CD4-positive, CD25-positive, alpha-beta regulatory T cell (primary cell): Measurements from ENCODE around the gene SUSD6. TPM values are rescaled to one million over a fixed set of nuclear protein-coding genes. Genes with fewer than 3 reads are reported as not detected.

Experiments used
- ATAC-seq, 2 donors: fragments of 150-1000 bp; cut with Tn5 transposase; one replicate each; pipeline ENCODE4 v1.10.0; 2021; ENCODE audit warnings: low read depth in 2 of 2, moderate number of reproducible peaks in 2 of 2, moderate library complexity in 1 of 2
- DNase-seq, 3 donors: peaks; one replicate each; pipeline versions ENCODE4 v3.0.0 to v3.0.0-alpha.2; 2012 to 2022; ENCODE audit warnings: mixed read lengths in 1 of 3
- H3K27ac ChIP-seq: one replicate; pipeline ENCODE4 v1.7.0; 2013; ENCODE audit warnings: mild to moderate bottlenecking, low read length; ENCODE audit not compliant: insufficient read depth, poor library complexity, severe bottlenecking
- H3K27me3 ChIP-seq: one replicate; pipeline ENCODE4 v1.7.0; 2013; ENCODE audit warnings: low read length; ENCODE audit not compliant: control insufficient read depth, insufficient read depth
- H3K36me3 ChIP-seq: one replicate; pipeline ENCODE4 v1.7.0; 2013; ENCODE audit warnings: mild to moderate bottlenecking, low read length, moderate library complexity; ENCODE audit not compliant: control insufficient read depth, insufficient read depth
- H3K4me1 ChIP-seq: 2 replicates; pipeline ENCODE4 v1.7.0; 2013; ENCODE audit warnings: mild to moderate bottlenecking, low read length; ENCODE audit not compliant: insufficient read depth, control insufficient read depth, poor library complexity, severe bottlenecking
- H3K4me3 ChIP-seq: one replicate; pipeline ENCODE4 v1.7.0; 2013; ENCODE audit warnings: low read depth, mild to moderate bottlenecking, low read length, moderate library complexity
- H3K9me3 ChIP-seq, 2 experiments: 1 replicate in 1 of 2; 2 replicates in 1 of 2; pipeline ENCODE4 v1.7.0; 2013; ENCODE audit warnings: low read length in 2 of 2, mild to moderate bottlenecking in 1 of 2, moderate library complexity in 1 of 2; ENCODE audit not compliant: control insufficient read depth in 2 of 2
- H3K27ac Mint-ChIP-seq, 3 donors: one replicate each; pipeline ENCODE4 v1.8.0; 2020 to 2022; ENCODE audit warnings: mild to moderate bottlenecking in 3 of 3, mixed read lengths in 3 of 3, moderate library complexity in 2 of 3
- H3K27me3 Mint-ChIP-seq: one replicate; pipeline ENCODE4 v1.8.0; 2022; ENCODE audit warnings: mild to moderate bottlenecking, mixed read lengths
- H3K36me3 Mint-ChIP-seq: one replicate; pipeline ENCODE4 v1.8.0; 2020; ENCODE audit warnings: mixed read lengths
- H3K4me1 Mint-ChIP-seq, 4 donors: one replicate each; pipeline ENCODE4 v1.8.0; 2020 to 2022; ENCODE audit warnings: mixed read lengths in 4 of 4, mild to moderate bottlenecking in 1 of 4
- H3K4me3 Mint-ChIP-seq, 4 donors: one replicate each; pipeline ENCODE4 v1.8.0; 2020 to 2022; ENCODE audit warnings: mild to moderate bottlenecking in 4 of 4, mixed read lengths in 4 of 4, moderate library complexity in 3 of 4
- H3K9me3 Mint-ChIP-seq, 7 donors: one replicate each; pipeline ENCODE4 v1.8.0; 2020 to 2022; ENCODE audit warnings: mixed read lengths in 7 of 7, mild to moderate bottlenecking in 3 of 7, moderate library complexity in 2 of 7
- polyA plus RNA-seq, 4 donors: library from polyadenylated mRNA; unstranded; fragments of 300-500 nt; fragmentation: Illumina TruSeq; gene quantifications; one replicate each; pipeline ENCODE4 v1.2.3, GENCODE V29; 2021
- total RNA-seq: library from RNA; stranded (reverse); gene quantifications from one replicate; pipeline ENCODE4 v1.2.3, GENCODE V29; 2022

SUSD6 gene
- total and polyA plus RNA-seq, 5 donors from 2014 or later: 7.7 to 101 (median 9.6) TPM

- Histone ChIP-seq H3K4me3 (peak overlapping the region; percentile 78), H3K27me3 (no peaks in the 10 kb centered on the region), H3K4me1 (peaks cover 81% of the 10 kb centered on the region), H3K27ac (peak overlapping the region; percentile 74), H3K9me3 (no peaks in the 10 kb centered on the region), H3K36me3 (no peaks in the 10 kb centered on the region)
- Mint-ChIP-seq H3K27me3 (no peaks in the 10 kb centered on the region), H3K4me3 (peak overlapping the region; percentile 73 to 84 (median 79)), H3K9me3 (no peaks in the 10 kb centered on the region), H3K4me1 (peaks cover 45 to 96% (median 79%) of the 10 kb centered on the region in 4 donors), H3K27ac (peak overlapping the region; percentile 35 to 91 (median 91)), H3K36me3 (no peaks in the 10 kb centered on the region)
- no peak for DNase-seq
- no peak for ATAC-seq
Observed at GRCh38 chr14:69626132-69626500, 14.7 kb downstream of the SUSD6 start.

GRCh38 chr14:69629225-69630127 lies 18.1 kb downstream of the SUSD6 start:
- H3K4me1 ChIP-seq: peaks cover 81% of the 10 kb centered on the region
- peak in 1 of 3 donors; percentile 41 for DNase-seq
- no peaks in the 10 kb centered on the region for H3K27me3 ChIP-seq
- Mint-ChIP-seq H3K36me3 (peaks cover 10% of the 10 kb centered on the region), H3K9me3 (no peaks in the 10 kb centered on the region), H3K4me1 (peaks cover 47 to 100% (median 86%) of the 10 kb centered on the region in 4 donors), H3K4me3 (peak overlapping the region; percentile 73 to 82 (median 78)), H3K27ac (peak overlapping the region; percentile 89 to 94 (median 94)), H3K27me3 (no peaks in the 10 kb centered on the region)
- peak overlapping the region; percentile 62 for H3K27ac ChIP-seq
- H3K36me3 ChIP-seq: peaks cover 2% of the 10 kb centered on the region
- H3K9me3 ChIP-seq: no peaks in the 10 kb centered on the region
- no peak for ATAC-seq
- peak overlapping the region; percentile 58 for H3K4me3 ChIP-seq

GRCh38 chr14:69630360-69630759 lies 19.0 kb downstream of the SUSD6 start:
- peak overlapping the region; percentile 89 to 94 (median 94) for H3K27ac Mint-ChIP-seq
- Histone ChIP-seq H3K9me3 (no peaks in the 10 kb centered on the region), H3K27ac (peak overlapping the region; percentile 62), H3K4me3 (peak overlapping the region; percentile 58), H3K36me3 (peaks cover 2% of the 10 kb centered on the region), H3K4me1 (peaks cover 81% of the 10 kb centered on the region), H3K27me3 (no peaks in the 10 kb centered on the region)
- H3K4me1 Mint-ChIP-seq: peaks cover 47 to 100% (median 86%) of the 10 kb centered on the region in 4 donors
- peak overlapping the region; percentile 47 to 84 (median 78) for H3K4me3 Mint-ChIP-seq
- DNase-seq: no peak
- no peaks in the 10 kb centered on the region for H3K27me3 Mint-ChIP-seq
- H3K36me3 Mint-ChIP-seq: peaks cover 10% of the 10 kb centered on the region
- no peak for ATAC-seq
- H3K9me3 Mint-ChIP-seq: no peaks in the 10 kb centered on the region

- peak overlapping the region in 3 of 4 donors; percentile 5 to 44 (median 42) for H3K4me3 Mint-ChIP-seq
- Histone ChIP-seq H3K9me3 (no peaks in the 10 kb centered on the region), H3K36me3 (peaks cover 2% of the 10 kb centered on the region), H3K27ac (peak overlapping the region; percentile 62), H3K27me3 (no peaks in the 10 kb centered on the region), H3K4me3 (peak overlapping the region; percentile 49), H3K4me1 (peaks cover 83% of the 10 kb centered on the region)
- no peak for ATAC-seq
- peak overlapping the region; percentile 3 to 89 (median 69) for H3K27ac Mint-ChIP-seq
- H3K9me3 Mint-ChIP-seq: no peaks in the 10 kb centered on the region
- no peak for DNase-seq
- H3K4me1 Mint-ChIP-seq: peaks cover 45 to 100% (median 86%) of the 10 kb centered on the region in 4 donors
- H3K36me3 Mint-ChIP-seq: peaks cover 10% of the 10 kb centered on the region
- H3K27me3 Mint-ChIP-seq: no peaks in the 10 kb centered on the region
Observed at GRCh38 chr14:69631509-69631908, 20.1 kb downstream of the SUSD6 start.

- peaks cover 89% of the 10 kb centered on the region for H3K4me1 ChIP-seq
- Mint-ChIP-seq H3K9me3 (no peaks in the 10 kb centered on the region), H3K27ac (peak overlapping the region in 2 of 3 donors; percentile 69 to 89), H3K27me3 (no peaks in the 10 kb centered on the region), H3K36me3 (peaks cover 10% of the 10 kb centered on the region), H3K4me3 (peak overlapping the region in 3 of 4 donors; percentile 4 to 49 (median 23)), H3K4me1 (peaks cover 42 to 100% (median 87%) of the 10 kb centered on the region in 4 donors)
- no peaks in the 10 kb centered on the region for H3K27me3 ChIP-seq
- no peak for ATAC-seq
- H3K9me3 ChIP-seq: no peaks in the 10 kb centered on the region
- no peak for DNase-seq
- H3K36me3 ChIP-seq: peaks cover 2% of the 10 kb centered on the region
- H3K4me3 ChIP-seq: peak overlapping the region; percentile 49
- H3K27ac ChIP-seq: no peak overlapping the region
Observed at GRCh38 chr14:69632164-69632563, 20.8 kb downstream of the SUSD6 start.

GRCh38 chr14:69632593-69633151 lies 21.3 kb downstream of the SUSD6 start:
- peak overlapping the region in 2 of 4 donors; percentile 4 to 49 for H3K4me3 Mint-ChIP-seq
- H3K27me3 Mint-ChIP-seq: no peaks in the 10 kb centered on the region

GRCh38 chr14:69633238-69633637 lies 21.8 kb downstream of the SUSD6 start:
- H3K27ac ChIP-seq: no peak overlapping the region
- H3K4me3 Mint-ChIP-seq: peak overlapping the region in 3 of 4 donors; percentile 13 to 49 (median 35)
- H3K36me3 ChIP-seq: peaks cover 2% of the 10 kb centered on the region

More at GRCh38 chr14:69632593-69633151, 21.3 kb downstream of the SUSD6 start:
- no peaks in the 10 kb centered on the region for H3K9me3 Mint-ChIP-seq
- no peak for DNase-seq
- Histone ChIP-seq H3K4me1 (peaks cover 95% of the 10 kb centered on the region), H3K9me3 (no peaks in the 10 kb centered on the region), H3K4me3 (no peak overlapping the region), H3K27me3 (no peaks in the 10 kb centered on the region), H3K36me3 (peaks cover 2% of the 10 kb centered on the region), H3K27ac (no peak overlapping the region)
- H3K27ac Mint-ChIP-seq: peak overlapping the region in 2 of 3 donors; percentile 57 to 89
- H3K4me1 Mint-ChIP-seq: peaks cover 42 to 100% (median 90%) of the 10 kb centered on the region in 4 donors
- ATAC-seq: no peak
- H3K36me3 Mint-ChIP-seq: peaks cover 10% of the 10 kb centered on the region

More at GRCh38 chr14:69633238-69633637, 21.8 kb downstream of the SUSD6 start:
- Histone ChIP-seq H3K4me3 (no peak overlapping the region), H3K27me3 (no peaks in the 10 kb centered on the region), H3K4me1 (peaks cover 98% of the 10 kb centered on the region), H3K9me3 (no peaks in the 10 kb centered on the region)
- no peak for DNase-seq
- ATAC-seq: no peak
- H3K27me3 Mint-ChIP-seq: no peaks in the 10 kb centered on the region
- peaks cover 47 to 100% (median 92%) of the 10 kb centered on the region in 4 donors for H3K4me1 Mint-ChIP-seq
- peak overlapping the region in 2 of 3 donors; percentile 57 to 89 for H3K27ac Mint-ChIP-seq
- H3K9me3 Mint-ChIP-seq: no peaks in the 10 kb centered on the region
- peaks cover 10% of the 10 kb centered on the region for H3K36me3 Mint-ChIP-seq
